ENCODE measurements around the gene WDR48.
"Not testable (repeated sequence)": the region's sequence is repeated elsewhere in the genome, so short reads cannot be mapped to it uniquely, and the experiment has no call there.

WDR48 gene

GRCh38 chr3:39051649-39052561, at the start of gene WDR48, which contains the start of gene SCN11A:
WDR48 (plus strand) TSS chr3:39052016; CDS start chr3:39052026, 10 bp downstream.
SCN11A (minus strand) TSS chr3:39051944; CDS start chr3:38950362, 101,582 bp downstream.
- DNase-seq (ENCODE audit: low read depth), result peak; percentile 89

DNA sequence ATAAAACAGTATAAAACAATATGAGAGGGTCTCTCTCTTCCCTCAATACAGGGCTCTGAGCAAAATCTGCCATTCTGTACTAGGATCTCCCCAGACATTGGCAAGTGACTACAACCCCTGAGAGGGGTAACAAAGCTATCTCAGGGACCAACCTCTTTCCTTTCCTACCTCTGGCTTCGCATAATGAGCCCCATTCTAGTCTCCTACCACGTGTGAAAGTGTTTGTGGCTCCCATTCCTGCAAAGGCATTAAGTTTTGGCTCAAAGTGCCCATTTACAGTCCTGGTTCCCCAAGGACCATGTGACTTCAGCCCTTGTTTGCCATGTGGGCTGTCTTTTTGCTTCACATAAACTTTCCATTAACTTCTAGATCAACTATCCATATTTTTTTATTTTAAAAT, 46.5 kb upstream of the WDR48 start:
- no peak for DNase-seq (ENCODE audit: low read depth)

GRCh38 chr3:39011191-39011736, 40.6 kb upstream of the WDR48 start:
- no peak for DNase-seq (ENCODE audit: low read depth)

DNA sequence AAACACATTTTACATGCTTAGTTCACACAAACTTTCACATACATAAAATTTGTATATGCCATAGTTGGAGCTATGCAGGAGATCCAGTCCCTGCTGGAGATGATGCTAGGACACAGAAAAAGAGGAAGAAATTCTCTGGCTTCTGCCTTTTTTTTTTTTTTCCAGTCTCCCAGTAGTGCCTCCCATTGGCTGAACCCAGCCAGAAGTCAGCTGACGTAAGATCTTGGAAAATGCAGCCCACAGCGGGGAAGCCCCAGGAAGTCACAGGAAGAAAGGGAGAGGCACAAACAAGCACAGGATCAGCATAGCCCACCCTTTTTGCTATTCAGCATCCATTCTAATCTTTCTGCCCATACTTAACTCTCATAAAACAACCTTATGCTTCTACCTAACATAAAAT, 38.5 kb upstream of the WDR48 start:
- DNase-seq (ENCODE audit: low read depth), result no peak

- no peak for DNase-seq (ENCODE audit: low read depth)
Measured at GRCh38 chr3:39013921-39014509, 37.8 kb upstream of the WDR48 start.

- no peak for DNase-seq (ENCODE audit: low read depth)
Measured at GRCh38 chr3:39015418-39015817, 36.4 kb upstream of the WDR48 start.

GRCh38 chr3:39019299-39019698, 32.5 kb upstream of the WDR48 start:
- no peak for DNase-seq (ENCODE audit: low read depth)

- DNase-seq (ENCODE audit: low read depth), result no peak
Measured at GRCh38 chr3:39021029-39021428, 30.8 kb upstream of the WDR48 start.

- no peak for DNase-seq (ENCODE audit: low read depth)
Measured at GRCh38 chr3:39021465-39022285, 30.1 kb upstream of the WDR48 start.

DNA sequence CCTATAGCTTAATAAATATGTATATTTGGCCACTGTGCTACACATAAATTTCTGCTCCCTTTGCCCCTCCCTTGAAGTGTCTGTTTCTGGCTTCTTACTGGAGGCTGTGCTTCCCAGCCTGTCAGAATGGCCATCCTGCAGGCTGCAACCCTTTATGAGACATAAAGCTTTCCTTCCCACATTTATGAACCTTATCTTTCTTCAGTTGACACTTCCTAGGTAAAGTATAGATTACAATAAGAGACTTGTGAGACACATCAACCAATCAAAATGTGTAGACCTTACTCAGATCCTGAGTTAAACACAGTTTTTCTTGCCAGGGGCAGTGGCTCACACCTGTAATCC, 29.6 kb upstream of the WDR48 start:
- DNase-seq (ENCODE audit: low read depth), result no peak

DNA sequence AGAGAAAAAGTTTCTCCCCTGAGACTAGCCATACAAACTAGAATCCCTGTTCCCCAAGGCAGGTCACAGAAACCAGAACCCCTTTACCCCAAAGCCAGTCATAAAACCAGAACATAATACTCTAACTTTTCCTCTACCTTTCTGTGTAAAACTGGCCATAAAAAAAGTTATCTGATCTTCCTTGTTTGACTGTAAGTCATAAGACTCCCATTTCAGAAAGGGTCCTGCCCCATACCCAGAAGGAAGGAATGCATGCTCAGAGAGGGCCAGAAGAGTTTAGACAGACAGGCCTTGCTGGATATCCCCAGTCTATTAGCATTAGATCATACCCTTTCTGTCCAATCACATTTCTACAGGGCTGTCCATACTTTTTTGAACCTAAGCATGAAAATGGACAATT, 27.3 kb upstream of the WDR48 start:
- DNase-seq (ENCODE audit: low read depth), result no peak

DNA sequence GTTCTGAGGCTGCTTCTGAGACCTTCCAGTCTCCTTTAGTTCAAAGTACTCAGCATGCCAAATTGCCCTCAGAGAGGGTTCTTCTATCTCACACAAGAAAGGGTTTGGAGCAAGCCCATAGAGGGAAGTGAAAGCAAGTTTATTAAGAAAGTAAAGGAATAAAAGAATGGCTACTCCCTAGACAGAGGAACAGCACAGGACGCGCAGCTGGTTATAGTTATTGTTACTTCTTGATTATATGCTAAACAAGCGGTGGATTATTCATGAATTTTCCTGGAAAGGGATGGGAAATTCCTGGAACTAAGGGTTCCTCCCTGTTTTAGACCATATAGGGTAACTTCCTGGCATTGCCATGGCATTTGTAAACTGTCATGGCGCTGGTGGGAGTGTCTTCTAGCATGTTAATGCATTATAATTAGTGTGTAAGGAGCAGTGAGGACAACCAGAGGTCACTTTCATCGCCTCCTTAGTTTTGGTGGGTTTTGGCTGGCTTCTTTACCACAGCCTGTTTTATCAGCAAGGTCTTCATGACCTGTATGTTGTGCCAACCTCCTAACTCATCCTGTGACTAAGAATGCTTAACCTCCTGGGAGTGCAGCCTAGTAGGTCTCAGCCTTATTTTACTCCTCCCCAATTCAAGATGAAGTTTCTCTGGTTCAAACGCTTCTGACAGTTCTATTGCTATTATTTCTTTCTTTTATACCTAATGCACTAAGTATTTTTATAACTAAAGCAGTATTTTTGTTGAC, 26.4 kb upstream of the WDR48 start:
- no peak for DNase-seq (ENCODE audit: low read depth)

DNA sequence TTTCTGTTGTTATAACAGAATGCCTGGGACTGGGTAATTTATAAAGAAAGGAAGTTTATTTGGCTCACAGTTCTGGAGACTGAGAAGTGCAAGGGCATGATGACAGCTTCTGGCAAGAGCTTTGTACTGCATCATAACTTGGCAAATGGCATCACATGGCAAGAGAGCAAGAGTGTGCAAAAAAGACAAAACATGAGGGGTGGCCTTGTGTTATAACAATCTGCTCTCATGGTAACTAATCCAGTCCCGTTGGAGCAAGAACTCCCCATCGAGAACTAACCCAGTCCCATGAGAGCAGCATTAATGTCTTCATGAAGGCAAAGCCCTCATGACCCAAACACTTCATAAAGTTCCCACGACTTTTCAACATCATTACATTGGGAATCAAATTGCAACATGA, 23.3 kb upstream of the WDR48 start:
- DNase-seq (ENCODE audit: low read depth), result no peak

DNA sequence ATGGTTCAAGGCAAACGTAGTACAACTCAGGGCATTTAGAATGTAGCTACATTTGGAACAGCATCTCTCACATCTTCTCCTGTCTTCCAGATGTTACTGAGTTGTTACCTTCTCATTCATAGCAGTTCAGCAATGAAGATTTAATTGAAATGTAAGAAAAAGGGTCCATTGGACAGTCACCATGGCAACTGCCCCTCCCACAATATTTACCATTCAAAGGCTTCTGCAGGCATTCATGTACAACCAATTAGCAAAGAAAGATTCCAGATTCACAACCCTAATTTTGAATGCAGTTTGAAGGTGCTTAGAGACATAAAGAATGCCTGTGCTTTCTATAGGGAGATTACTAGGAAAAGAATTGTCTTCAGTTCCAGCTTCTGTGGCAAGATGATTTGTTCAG, 22.3 kb upstream of the WDR48 start:
- DNase-seq (ENCODE audit: low read depth), result no peak

GRCh38 chr3:39038165-39038564, 13.7 kb upstream of the WDR48 start:
- DNase-seq (ENCODE audit: low read depth), result no peak

DNA sequence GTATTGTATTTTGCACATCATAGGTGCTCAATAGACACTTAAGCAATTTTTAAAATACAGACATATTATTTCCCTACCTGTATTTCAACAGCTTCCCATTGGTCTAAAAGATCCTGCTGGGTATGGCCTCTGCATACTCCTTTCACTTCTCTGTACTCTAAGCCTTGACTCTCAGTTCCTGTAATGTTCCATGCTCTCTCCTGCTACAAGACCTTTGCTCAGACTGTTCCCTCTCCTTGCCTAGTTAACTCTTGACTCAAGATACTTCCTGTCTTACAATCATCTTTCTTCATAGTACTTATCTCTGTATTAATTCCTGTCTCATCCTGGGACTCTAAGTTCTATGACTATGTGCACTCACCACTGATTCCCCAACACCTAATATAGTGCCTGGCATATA, 1.8 kb upstream of the WDR48 start:
- DNase-seq (ENCODE audit: low read depth), result no peak

GRCh38 chr3:39052583-39052982, 767 bp downstream of the WDR48 start:
- DNase-seq (ENCODE audit: low read depth), result no peak

DNA sequence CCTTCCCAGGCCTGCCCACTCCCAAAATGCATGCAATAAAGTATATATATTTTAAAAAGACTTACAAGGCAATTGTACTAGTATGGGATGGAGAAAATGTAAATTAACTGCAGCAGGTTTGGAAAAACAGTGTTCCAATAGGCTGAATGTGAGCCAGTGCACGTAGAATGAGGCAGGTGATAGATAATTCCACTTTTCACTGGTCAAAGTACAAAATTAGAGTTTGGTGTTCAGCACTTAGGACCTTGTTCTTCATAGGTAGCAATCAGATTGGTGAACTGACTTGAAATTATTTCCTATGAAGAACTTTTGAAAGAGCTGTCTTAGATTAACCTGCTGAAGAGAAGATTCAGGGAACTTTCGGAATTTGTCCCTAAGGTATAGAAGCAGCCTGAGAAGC, 1.9 kb downstream of the WDR48 start:
- no peak for DNase-seq (ENCODE audit: low read depth)

- no peak for DNase-seq (ENCODE audit: low read depth)
Measured at GRCh38 chr3:39056151-39056550, 4.3 kb downstream of the WDR48 start.

DNA sequence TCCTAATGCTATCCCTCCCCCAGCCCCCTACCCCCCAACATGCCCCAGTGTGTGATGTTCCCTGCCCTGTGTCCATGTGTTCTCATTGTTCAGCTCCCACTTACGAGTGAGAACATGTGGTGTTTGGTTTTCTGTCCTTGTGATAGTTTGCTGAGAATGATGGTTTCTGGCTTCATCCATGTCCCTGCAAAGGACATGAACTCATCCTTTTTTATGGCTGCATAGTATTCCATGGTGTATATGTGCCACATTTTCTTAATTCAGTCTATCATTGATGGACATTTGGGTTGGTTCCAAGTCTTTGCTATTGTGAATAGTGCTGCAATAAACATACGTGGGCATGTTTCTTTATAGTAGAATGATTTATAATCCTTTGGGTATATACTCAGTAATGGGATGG, 9.4 kb downstream of the WDR48 start:
- DNase-seq (ENCODE audit: low read depth), result not testable (repeated sequence)

GRCh38 chr3:39062180-39062579, 10.4 kb downstream of the WDR48 start:
- no peak for DNase-seq (ENCODE audit: low read depth)

DNA sequence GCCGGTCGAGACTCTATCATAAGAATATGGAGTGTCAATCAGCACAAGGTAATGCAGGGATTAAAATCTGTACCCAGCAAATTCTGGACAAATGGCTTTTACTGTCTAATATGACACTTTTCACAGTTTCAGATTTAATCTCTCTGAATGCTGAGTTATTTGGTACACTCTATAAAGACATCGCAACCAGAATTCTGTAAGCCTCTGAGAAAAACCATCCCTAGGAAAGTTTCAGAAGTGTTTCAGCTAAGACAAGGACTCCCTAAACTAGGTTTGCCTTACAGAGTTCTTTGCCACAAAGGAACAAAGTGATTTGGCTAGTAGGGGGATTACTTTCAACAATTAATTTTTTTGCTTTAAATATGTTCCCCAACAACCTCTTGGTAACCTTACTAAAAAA, 11.3 kb downstream of the WDR48 start:
- DNase-seq (ENCODE audit: low read depth), result no peak
